Activated CD4-positive, CD25-positive, alpha-beta regulatory T cell (primary cell): ENCODE data around the gene ELL.

Source experiments
- DNase-seq, 4 experiments: peaks; one replicate each; lab custom pipeline; 2025; lab: John Stamatoyannopoulos, UW

The ELL gene

DNA sequence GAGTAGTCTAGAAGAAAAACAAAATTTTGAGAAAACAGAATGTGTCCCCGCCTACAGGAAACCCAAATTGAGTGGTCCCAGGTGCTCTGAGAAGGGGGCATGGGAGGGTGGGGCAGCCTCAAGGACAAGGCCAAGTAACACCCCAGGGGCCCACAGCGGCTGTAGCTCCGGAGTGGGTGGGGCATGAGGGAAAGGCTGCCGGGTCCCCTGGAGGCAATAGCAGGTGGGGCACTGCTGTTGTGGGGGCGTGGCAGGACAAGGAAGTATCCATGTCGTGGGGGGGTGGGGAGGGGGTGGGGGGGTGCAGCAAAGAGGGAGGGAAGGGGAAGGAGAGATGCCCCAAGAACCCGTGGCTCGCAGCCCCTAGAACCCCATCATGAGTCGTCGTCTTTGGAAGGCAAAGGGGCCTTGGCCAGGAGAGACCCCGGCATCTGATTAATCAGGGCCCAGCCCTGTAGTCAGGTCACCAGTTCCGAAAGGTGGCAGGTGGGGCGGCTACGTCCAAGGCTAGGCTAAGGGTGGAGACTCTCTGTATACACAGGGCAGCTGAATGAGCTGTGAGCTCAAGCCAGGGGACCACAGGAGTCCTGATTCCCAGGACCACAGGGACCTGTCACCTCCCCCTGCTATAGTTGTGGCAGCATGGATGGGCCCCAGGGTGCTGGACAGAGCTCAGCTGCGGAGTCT, 76.5 kb downstream of the ELL start:
- DNase-seq, result no peak

- no peak for DNase-seq
These were observed 77.4 kb downstream of the ELL start for GRCh38 chr19:18444513-18444912.

DNA sequence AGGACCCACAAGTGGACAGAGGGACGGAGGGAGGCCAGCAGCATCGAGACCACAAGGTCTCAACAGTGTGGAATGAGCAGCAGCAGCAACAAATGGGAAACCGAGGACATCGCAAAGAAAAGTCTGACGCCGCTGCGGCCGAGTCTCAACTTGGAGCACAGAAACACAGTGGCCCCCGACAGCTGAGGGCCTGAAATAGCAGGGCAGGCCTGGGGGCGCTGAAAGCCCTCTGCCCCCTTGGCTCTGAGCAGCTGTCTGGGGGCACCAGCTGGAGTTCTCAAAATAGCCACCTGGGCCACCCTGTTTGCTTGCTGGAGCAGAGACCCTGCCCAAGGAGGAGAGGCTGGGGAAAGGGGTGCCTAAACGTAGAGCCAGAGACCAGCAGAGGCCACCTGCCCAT, 78.0 kb downstream of the ELL start:
- no peak for DNase-seq

- DNase-seq, result no peak
These were observed 78.5 kb downstream of the ELL start for GRCh38 chr19:18443406-18443805.

DNA sequence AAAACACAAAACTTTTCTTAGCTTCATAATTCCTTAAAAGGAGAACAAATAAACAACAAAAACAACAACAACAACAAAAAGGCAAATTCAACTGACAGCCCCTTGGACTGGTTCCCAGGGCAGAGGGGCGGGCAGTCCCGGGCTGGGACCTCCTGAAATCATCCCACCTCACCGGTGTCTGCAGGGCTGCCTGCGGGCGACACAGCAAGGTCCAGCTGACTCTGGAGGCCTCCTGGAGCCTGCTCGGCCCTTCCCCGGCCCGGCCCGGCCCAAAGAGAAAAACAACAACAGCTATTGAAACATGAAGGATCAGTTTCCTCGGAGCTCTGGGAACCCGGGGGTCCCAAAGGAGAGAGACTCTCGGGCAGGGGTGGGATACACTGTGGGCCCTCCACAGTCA, 78.9 kb downstream of the ELL start:
- DNase-seq, result no peak

DNA sequence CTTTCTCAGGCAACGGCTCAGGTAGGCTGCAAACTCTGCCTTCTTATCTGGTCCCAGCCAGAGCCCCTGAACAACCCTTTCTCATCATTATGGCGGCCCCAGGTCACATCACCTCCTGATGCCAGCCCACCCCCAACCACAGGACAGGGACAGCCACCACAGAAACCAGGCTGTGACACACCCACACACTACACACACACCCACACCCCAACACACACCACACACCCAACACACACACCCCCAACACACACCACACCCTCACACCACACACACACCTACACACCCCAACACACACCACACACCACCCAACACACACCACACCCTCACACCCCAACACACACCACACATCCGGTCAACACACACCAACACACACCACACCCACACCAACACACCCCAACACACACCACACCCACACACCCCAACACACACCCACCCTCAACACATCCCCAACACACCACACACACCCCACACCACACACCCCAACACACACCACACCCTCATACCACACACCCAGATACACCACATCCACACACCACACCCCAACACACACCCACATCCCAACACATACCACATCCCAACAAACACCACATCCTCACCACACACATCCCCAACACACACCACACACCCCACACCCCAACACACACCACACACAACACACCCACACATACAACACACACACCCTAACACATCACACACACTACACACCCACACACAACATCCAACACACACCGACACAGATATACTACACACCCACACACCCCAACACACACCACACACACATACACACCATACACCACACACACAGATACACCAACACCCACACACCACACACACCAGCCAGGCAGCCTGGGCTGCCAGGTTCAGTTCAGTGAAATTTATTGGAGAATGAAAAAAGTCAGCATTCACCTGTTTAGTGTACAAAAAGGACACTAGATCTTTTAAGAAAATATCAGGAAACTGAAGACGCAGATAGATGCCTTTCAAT, 79.8 kb downstream of the ELL start:
- DNase-seq, result no peak

GRCh38 chr19:18440936-18441803, 80.7 kb downstream of the ELL start:
- DNase-seq, result no peak

DNA sequence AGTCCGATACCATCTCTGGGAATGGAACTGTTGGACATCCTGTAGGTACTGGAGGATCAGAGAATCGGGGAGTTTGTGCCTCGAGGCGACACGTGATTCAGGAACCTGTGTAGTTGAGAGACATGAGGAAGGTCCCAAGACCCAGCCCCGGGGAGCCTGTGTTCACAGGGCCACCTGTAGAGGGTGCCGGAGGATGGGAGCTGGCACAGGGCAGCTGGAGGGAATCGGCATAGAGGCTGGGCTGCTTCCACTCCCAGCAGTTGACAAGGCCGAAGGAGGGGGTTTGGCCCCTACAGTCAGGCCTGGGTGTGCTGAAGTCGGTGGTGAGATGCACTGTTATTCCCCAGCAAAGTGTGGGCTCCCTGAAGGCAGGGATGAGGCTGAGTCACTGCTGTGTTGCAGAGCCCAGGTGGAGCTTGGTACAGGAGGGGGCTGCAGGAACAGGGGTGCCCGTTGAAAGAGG, 81.4 kb downstream of the ELL start:
- no peak for DNase-seq

DNA sequence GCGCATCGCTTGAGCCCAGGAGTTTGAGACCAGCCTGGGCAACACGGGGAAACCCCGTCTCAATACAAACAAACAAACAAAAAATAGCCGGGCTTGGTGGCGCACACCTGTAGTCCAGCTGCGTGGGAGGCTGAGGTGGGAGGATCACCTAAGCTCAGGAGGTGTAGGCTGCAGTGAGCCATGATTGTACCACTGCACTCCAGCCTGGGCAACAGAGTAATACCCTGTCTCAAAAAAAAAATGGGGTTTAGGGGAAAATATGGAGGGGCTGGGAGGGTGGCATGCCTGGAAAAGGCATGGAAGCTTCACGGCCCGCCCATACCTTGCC, 82.0 kb downstream of the ELL start:
- DNase-seq, result no peak

DNA sequence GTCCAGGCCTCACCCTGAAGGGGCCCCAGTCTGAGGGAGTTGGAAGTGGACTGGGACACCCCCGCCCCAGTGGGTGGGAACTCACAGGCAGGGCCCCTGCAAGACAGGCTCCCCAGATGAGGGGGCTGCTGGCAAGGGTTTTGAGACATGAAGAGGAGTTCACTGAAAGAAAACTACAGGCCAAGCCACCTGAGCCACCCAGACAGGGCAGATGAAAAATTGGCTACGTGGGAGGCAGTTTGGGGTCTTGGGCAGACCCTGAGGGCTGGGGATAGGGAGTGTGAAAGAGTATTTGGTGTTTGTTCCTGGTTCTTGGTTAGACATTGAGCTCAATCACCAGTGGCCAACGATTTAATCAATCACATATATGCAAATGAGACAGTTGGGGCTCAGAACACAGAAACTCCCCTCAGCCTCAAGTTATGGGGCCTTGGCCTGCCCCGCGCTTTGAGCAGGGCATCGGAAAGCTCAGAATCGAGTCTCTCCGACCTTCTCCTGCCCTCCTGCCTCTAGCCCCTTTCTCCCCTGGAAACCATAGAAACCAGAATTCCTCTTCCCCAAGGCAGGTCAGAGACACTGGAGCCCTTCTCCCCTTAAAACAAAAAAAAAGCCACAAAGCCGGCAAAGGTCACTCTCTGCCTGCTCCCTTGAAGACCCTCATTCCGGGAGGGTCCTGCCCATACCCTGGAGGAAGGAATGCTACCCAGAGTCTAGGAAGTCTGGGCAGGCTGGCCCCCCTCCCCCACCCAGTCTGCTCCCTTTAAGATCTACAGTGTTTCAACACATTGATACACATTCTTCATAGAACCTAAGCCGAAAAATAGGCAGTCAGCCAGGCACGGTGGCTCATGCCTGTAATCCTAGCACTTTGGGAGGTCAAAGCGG, 82.6 kb downstream of the ELL start:
- DNase-seq, result no peak

DNA sequence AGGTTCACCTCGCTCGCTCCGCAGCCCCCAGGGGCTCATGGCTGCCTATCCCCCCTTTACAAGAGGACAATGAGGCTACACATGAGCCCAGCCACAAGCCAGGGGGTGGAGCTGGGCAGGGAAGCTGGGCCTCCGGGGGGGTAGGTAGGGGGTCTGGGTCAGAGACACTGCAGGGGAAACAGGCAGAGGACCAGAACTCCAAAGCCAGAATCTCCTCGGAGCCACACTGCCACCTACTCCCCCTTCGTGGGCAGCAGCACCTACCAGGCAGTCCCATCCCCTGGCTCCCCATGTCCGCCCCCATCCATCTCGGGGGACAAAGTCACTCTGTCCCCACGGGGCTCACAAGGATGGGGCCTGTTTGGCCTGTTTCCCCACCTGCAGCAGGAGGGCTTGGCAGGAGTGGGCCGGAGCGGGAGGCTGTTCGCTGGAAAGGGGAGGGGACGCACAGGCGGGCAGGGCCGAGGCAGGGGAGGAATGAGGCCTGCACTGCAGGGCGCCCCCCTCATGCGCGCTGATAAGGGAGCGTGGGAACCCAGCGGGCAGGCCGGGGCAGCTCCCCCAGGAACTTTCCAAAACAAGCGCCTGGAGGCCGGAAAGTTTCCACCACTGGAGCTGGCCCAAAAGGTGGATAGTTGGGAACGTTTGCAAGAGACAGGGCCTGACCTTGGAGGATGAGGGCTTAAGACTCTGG, 83.4 kb downstream of the ELL start:
- DNase-seq, result no peak

- DNase-seq, result peak in 2 of 4 experiments; percentile 27 to 32
These were observed 84.2 kb downstream of the ELL start, which contains the start of gene ISYNA1 for GRCh38 chr19:18437491-18438330. ISYNA1 (minus strand) TSS chr19:18438133; CDS start chr19:18437979, 154 bp downstream.

- DNase-seq, result peak; percentile 48 to 70 (median 58)
These were observed 85.0 kb downstream of the ELL start for GRCh38 chr19:18436671-18437490.

DNA sequence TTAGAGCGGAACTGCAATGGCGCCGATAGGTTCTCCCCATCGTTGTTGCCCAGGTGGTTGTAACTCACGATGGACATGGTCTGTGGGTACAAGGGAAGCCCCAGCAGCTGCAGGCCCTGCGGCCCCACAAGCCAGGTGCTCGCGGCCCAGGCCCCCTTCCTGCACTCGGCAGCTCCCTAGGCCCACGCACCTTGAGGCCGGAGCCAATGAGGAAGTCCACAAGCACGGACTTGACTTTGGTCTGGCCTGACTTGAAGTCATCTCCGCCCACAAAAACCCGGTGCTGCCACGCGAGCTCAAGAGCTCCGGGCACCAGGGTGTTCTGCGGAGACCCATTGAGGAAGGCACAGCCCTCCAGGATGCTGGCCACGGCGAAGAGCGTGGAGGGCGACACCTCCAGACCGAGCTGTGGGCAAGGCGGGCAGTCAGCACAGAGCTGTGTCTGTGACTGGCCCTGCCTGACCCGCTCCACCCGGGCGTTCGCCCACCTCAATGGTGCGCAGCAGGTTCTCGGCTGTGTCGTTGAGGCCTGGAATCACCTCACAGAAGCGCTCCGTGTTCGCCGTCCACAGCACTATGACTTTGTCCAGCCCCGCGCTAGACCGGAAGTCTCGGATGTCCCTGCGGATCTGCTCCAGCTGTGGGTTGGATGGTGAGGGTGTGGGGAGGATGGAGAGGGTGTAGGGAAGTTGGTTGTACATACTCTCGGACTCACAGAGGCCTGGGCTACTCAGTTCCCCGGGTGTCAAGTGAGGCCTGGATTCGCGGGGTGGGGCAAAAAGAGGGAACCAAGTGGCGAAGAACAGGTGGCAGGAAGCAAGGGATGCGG, 85.8 kb downstream of the ELL start:
- DNase-seq, result no peak

DNA sequence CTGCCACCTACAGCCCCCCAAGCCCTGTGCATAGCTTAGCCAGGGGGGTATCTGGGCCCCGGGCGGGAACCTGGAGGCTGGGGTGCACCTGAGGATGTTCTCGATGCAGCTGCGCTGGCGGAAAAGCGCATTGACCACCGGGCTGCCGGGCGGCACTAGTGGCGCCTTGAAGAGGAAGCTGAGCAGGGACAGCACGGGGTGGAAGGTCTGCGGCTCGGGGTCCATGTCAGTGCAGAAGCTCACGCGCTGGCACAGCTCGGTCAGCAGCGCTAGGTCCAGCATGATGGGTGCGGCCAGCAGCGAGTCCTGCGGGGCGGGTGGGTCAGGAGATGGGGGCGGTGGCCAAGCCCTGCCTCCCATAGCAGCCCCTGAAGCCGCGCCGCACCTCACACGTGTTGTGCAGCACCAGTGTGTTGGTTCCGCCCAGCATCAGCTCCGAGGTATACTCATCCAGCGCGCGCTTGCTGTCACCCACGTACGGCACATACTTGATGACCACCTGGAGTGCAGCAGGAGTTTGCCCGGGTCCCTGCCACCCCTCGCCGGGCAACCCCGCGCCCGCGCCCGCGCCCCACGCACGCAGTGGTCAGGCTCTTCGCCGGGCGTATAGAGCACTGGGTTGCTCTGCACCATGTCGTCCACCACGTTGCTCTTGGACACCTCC, 86.6 kb downstream of the ELL start:
- no peak for DNase-seq

DNA sequence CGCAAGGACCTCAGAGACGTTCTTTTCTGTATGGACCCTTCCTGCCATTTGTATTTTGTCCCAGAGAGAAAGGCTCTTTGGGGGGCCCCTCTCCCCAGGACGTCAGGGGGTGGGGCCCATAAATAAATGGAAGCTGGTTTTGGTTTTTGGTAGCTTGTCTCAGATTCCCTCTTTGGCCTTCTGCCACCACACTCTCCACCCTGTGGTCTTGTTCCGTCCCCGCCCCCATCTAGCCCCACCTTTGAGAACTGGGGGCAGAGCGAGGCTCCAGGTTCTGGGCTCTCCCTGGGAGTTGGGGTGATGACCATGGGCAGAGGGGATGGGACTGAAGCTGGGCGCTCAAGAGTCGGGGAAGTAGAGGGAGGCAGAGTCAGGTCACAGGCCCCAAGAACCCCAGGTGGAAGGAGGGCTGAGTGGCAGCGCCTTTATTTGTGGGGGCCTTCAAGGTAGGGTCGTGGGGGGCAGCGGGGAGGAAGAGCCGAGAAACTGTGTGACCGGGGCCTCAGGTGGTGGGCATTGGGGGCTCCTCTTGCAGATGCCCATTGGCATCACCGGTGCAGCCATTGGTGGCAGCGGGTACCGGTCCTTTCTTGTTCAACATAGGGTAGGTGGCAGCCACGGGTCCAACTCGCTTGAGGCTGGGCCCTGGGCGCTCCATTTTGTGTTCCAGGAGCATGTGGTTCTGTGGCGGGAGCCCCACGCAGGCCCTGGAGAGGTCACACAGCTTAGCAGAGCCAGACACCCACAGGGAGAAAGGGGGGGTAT, 87.3 kb downstream of the ELL start:
- no peak for DNase-seq
